SU-DHL-6 (cell line): ENCODE measurements around the gene PKP2.

ENCODE experiments used
- H2AFZ ChIP-seq: fragments of 200-600 bp; sonication (generic); 2 replicates; pipeline ENCODE4 v1.6.1; 2014; ENCODE audit warnings: low read depth, mild to moderate bottlenecking, moderate library complexity, mixed read lengths, antibody characterized with exemption, low read length; ENCODE audit not compliant: severe bottlenecking
- H3F3A ChIP-seq: fragments of 200-600 bp; shearing (Covaris generic); 2 replicates; pipeline ENCODE4 v1.6.0; 2016; ENCODE audit warnings: antibody characterized with exemption, mild to moderate bottlenecking; ENCODE audit not compliant: insufficient read depth
- H3K27ac ChIP-seq: fragments of 200-600 bp; sonication (generic); 2 replicates; pipeline ENCODE4 v1.5.1; 2016; ENCODE audit warnings: low read depth, mild to moderate bottlenecking, low read length, moderate library complexity, mixed read lengths
- H3K27me3 ChIP-seq: fragments of 200-600 bp; sonication (generic), shearing (Covaris generic); 2 replicates; pipeline ENCODE4 v1.6.0; 2014; ENCODE audit warnings: mild to moderate bottlenecking, low read length
- H3K36me3 ChIP-seq: fragments of 200-600 bp; sonication (generic); 2 replicates; pipeline ENCODE4 v1.6.1; 2014; ENCODE audit warnings: mild to moderate bottlenecking, low read length, mixed read lengths
- H3K4me2 ChIP-seq: fragments of 300-600, 200-600 bp; shearing (Covaris generic), sonication (generic); 2 replicates; pipeline ENCODE4 v1.6.0; 2014; ENCODE audit warnings: low read length, low read depth, mild to moderate bottlenecking; ENCODE audit not compliant: poor library complexity, severe bottlenecking
- H3K4me3 ChIP-seq: fragments of 200-600 bp; sonication (generic); 2 replicates; pipeline ENCODE4 v1.5.1; 2014; ENCODE audit warnings: antibody characterized with exemption, low read length, mild to moderate bottlenecking, mixed read lengths; ENCODE audit not compliant: insufficient read depth, poor library complexity, severe bottlenecking
- H3K79me2 ChIP-seq: fragments of 200-600 bp; sonication (generic); 2 replicates; pipeline ENCODE4 v1.6.1; 2014; ENCODE audit warnings: mild to moderate bottlenecking, low read length, moderate library complexity; ENCODE audit not compliant: insufficient read depth
- H3K9ac ChIP-seq: fragments of 200-600 bp; sonication (generic); 2 replicates; pipeline ENCODE4 v1.7.0; 2014; ENCODE audit warnings: mild to moderate bottlenecking, low read length
- H3K9me2 ChIP-seq: fragments of 200-600 bp; sonication (generic); replicated peaks from 2 replicates; pipeline ENCODE4 v1.6.1; 2014; ENCODE audit warnings: low read length; ENCODE audit not compliant: insufficient read depth
- H3K9me3 ChIP-seq: fragments of 200-600 bp; sonication (generic); 2 replicates; pipeline ENCODE4 v1.6.1; 2014; ENCODE audit warnings: low read length, mixed read lengths; ENCODE audit not compliant: insufficient read depth
- H4K20me1 ChIP-seq: fragments of 200-600 bp; sonication (generic); 2 replicates; pipeline ENCODE4 v1.6.1; 2014; ENCODE audit warnings: low read depth, mild to moderate bottlenecking, antibody characterized with exemption, low read length, moderate library complexity, mixed read lengths
- EZH2phosphoT487 ChIP-seq: fragments of 200-600 bp; sonication (generic), shearing (Covaris generic); conservative IDR thresholded peaks from 2 replicates; pipeline ENCODE4 v1.6.1; 2018; ENCODE audit warnings: mild to moderate bottlenecking, antibody characterized with exemption, low read length, moderate library complexity, mixed read lengths
- TF ChIP-seq, protein P1 (sequence below): fragments of 200-600 bp; sonication (generic); IDR thresholded peaks from one replicate; pipeline ENCODE4 v1.5.1; 2017; ENCODE audit warnings: antibody characterized with exemption, mild to moderate bottlenecking, low read length, moderate library complexity; ENCODE audit not compliant: insufficient read depth, poor library complexity, severe bottlenecking

The PKP2 gene

GRCh38 chr12:32783029-32783428, 113.5 kb downstream of the PKP2 start:
- no peaks in the 10 kb centered on the region for H3K9me3 ChIP-seq
- no peak overlapping the region for H3K9ac ChIP-seq

DNA sequence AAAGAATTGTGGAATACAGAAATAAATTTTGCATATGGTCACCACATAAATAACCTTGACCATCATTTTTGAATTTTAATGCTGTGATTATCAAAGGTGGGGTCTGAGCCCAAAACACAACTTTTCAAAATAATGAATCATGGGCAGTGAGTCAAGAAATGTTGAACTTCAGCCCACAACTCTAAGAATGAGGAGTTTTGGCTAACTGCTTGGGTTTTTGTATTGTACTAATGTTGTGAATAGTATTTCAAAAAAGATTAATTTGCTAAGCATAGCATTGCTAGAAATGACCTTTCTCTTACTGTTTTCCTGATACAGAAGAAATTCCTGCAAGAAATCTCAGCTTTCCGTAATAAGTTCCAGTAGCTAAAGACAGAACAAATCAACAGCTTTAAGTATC, 116.5 kb downstream of the PKP2 start:
- no peak overlapping the region for H3K4me3 ChIP-seq
- H2AFZ ChIP-seq, result no peak overlapping the region
- H4K20me1 ChIP-seq, result no peaks in the 10 kb centered on the region
- H3K36me3 ChIP-seq, result no peaks in the 10 kb centered on the region
- H3K9ac ChIP-seq, result no peak overlapping the region
- H3F3A ChIP-seq, result no peaks in the 10 kb centered on the region
- TF ChIP-seq EZH2phosphoT487, result no peak
- TF ChIP-seq, protein P1, sequence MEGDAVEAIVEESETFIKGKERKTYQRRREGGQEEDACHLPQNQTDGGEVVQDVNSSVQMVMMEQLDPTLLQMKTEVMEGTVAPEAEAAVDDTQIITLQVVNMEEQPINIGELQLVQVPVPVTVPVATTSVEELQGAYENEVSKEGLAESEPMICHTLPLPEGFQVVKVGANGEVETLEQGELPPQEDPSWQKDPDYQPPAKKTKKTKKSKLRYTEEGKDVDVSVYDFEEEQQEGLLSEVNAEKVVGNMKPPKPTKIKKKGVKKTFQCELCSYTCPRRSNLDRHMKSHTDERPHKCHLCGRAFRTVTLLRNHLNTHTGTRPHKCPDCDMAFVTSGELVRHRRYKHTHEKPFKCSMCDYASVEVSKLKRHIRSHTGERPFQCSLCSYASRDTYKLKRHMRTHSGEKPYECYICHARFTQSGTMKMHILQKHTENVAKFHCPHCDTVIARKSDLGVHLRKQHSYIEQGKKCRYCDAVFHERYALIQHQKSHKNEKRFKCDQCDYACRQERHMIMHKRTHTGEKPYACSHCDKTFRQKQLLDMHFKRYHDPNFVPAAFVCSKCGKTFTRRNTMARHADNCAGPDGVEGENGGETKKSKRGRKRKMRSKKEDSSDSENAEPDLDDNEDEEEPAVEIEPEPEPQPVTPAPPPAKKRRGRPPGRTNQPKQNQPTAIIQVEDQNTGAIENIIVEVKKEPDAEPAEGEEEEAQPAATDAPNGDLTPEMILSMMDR, result no peak
- H3K79me2 ChIP-seq, result no peaks in the 10 kb centered on the region
- no peaks in the 10 kb centered on the region for H3K9me2 ChIP-seq
- 0 out of 2 replicates have a peak, but pooled peaks cover 8% of the 10 kb centered on the region for H3K27me3 ChIP-seq
- no peaks in the 10 kb centered on the region for H3K9me3 ChIP-seq
- H3K4me2 ChIP-seq, result no peak overlapping the region
- no peak overlapping the region for H3K27ac ChIP-seq

More at GRCh38 chr12:32783029-32783428, 113.5 kb downstream of the PKP2 start:
- Histone ChIP-seq H3K36me3 (no peaks in the 10 kb centered on the region), H3K27me3 (0 out of 2 replicates have a peak, but pooled peaks cover 8% of the 10 kb centered on the region), H3K27ac (no peak overlapping the region), H4K20me1 (no peaks in the 10 kb centered on the region), H3F3A (no peaks in the 10 kb centered on the region), H3K9me2 (no peaks in the 10 kb centered on the region), H2AFZ (no peak overlapping the region), H3K79me2 (no peaks in the 10 kb centered on the region), H3K4me3 (no peak overlapping the region), H3K4me2 (no peak overlapping the region)
- TF ChIP-seq, protein P1, result no peak
- no peak for TF ChIP-seq EZH2phosphoT487

- Histone ChIP-seq H3K4me3 (no peak overlapping the region), H3K9ac (no peak overlapping the region), H2AFZ (no peak overlapping the region), H4K20me1 (no peaks in the 10 kb centered on the region), H3K4me2 (no peak overlapping the region), H3K36me3 (no peaks in the 10 kb centered on the region), H3K27ac (no peak overlapping the region), H3K9me2 (no peaks in the 10 kb centered on the region), H3F3A (no peaks in the 10 kb centered on the region), H3K27me3 (0 out of 2 replicates have a peak, but pooled peaks cover 8% of the 10 kb centered on the region), H3K9me3 (no peaks in the 10 kb centered on the region), H3K79me2 (no peaks in the 10 kb centered on the region)
- no peak for TF ChIP-seq EZH2phosphoT487
- TF ChIP-seq, protein P1, result no peak
These were observed 118.8 kb downstream of the PKP2 start for GRCh38 chr12:32777691-32778175.
